AG04450 (cell line): ENCODE results near the gene HPD. TPM values are rescaled to one million over a fixed set of nuclear protein-coding genes. Genes with fewer than 3 reads are reported as not detected.
A peak's percentile ranks its signal among the peaks of the same experiment; 100 is the strongest.

Experiments
- CTCF ChIA-PET: fragments of 300-600, 350-600 bp; formaldehyde crosslinking; extraction: SDS; loops from one replicate; lab custom pipeline; 2022; ENCODE audit warnings: antibody characterized with exemption, inconsistent platforms; lab: Charles Lee
- POLR2A ChIA-PET: fragments of 350-600 bp; formaldehyde crosslinking; extraction: SDS; loops from one replicate; lab custom pipeline; 2021; ENCODE audit warnings: antibody characterized with exemption, inconsistent platforms; lab: Yijun Ruan, JAX
- DNase-seq: peaks from one replicate; pipeline ENCODE4 v3.0.0-alpha.2; 2011; ENCODE audit warnings: low read depth, low spot score
- H3K27ac ChIP-seq: one replicate; pipeline ENCODE4 v1.5.1; 2012; ENCODE audit warnings: low read depth, low read length, control low read depth
- H3K27me3 ChIP-seq: one replicate; pipeline ENCODE4 v1.6.0; 2012; ENCODE audit warnings: low read length; ENCODE audit not compliant: control insufficient read depth, insufficient read depth
- H3K4me3 ChIP-seq: 2 replicates; pipeline ENCODE4 v1.5.1; 2011; ENCODE audit warnings: mild to moderate bottlenecking, low read depth, low read length, control low read depth
- H3K9me3 ChIP-seq: 2 replicates; pipeline ENCODE4 v1.5.1; 2012; ENCODE audit warnings: low read length; ENCODE audit not compliant: control insufficient read depth, insufficient read depth
- polyA minus RNA-seq: library from RNA; depleted of rRNA, polyadenylated mRNA; stranded (reverse); fragments of >200 nt; gene quantifications from 2 replicates; pipeline ENCODE4 v1.2.3, GENCODE V29; 2011; rRNA and poly(A)+ RNA removed
- polyA plus RNA-seq: library from polyadenylated mRNA; depleted of rRNA; stranded (reverse); fragments of >200 nt; gene quantifications from 2 replicates; pipeline ENCODE4 v1.2.3, GENCODE V29; 2011; rRNA removed
- TF ChIP-seq, protein P1 (sequence below): IDR thresholded peaks from 2 replicates; pipeline ENCODE4 v1.5.1; 2011; ENCODE audit warnings: low read depth, low read length, control low read depth, inconsistent platforms

The HPD gene
- polyA plus RNA-seq (0.05 TPM in 1 of 2 replicates, not detected in the other), polyA minus RNA-seq (not detected in 2 replicates)

DNA sequence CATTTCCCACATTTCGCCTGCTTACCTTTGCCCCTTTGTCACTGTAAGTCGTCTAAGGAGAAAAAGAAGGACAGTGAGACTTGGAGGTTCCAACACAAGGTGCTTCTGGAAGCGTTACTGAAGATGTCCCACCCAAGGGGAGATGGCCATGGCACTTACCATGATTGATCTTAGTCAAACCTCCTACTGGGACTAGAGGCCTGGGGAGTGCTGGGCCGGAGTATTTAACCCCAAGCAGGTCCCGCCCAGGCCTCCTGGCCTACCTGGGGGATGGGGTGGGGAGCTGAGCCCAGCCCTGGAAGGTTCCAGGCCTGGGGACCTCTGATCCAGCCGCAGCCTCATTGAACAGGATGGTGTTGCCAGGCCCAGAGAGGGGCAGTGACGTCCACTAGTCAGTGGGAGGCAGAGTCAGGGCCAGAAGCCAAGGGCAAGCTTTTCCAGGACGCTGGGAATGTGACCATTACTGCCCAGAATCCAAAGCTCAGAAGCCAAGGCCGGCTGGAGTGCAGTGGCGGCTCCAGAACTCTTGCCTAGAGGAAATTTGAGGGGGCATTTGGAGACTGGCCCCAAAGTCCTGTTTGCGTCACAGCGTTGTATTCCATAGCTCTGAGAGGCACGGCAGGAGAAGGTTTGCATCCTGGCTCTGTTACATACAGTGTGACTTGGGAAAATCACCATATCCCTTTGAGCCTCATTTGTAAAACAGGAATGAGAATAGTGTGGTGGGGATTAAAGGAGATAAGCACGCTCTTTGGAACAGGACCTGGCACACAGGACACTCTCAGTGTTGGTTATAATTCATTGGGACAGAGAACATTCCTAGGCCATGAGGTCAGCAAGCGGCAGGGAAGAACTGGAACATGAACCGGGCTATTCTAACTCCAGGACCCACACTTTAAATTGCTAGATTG is at the start of gene HPD:
TSS of gene HPD (minus strand) at position 198 of the 911 bp plus-strand sequence. CDS start at position 162, 36 bp downstream.
- Histone ChIP-seq H3K9me3 (no peaks in the 10 kb centered on the region), H3K27ac (peak within 1 kb of the TSS; percentile 25), H3K27me3 (no peaks in the 10 kb centered on the region), H3K4me3 (no peak within 1 kb of the TSS)
- ChIA-PET POLR2A (interaction anchor here (0.7 to 1.0 kb wide), 2 partner anchors 14 to 30 kb away, joined by 3 to 4 read pairs; partner anchors contain the start of gene PSMD9), CTCF (interaction anchor here (0.6 to 1.6 kb wide), 3 partner anchors 30 to 416 kb away, joined by 3 to 7 read pairs (median 4); partner anchors contain the start of gene PSMD9)
- TF ChIP-seq, protein P1, sequence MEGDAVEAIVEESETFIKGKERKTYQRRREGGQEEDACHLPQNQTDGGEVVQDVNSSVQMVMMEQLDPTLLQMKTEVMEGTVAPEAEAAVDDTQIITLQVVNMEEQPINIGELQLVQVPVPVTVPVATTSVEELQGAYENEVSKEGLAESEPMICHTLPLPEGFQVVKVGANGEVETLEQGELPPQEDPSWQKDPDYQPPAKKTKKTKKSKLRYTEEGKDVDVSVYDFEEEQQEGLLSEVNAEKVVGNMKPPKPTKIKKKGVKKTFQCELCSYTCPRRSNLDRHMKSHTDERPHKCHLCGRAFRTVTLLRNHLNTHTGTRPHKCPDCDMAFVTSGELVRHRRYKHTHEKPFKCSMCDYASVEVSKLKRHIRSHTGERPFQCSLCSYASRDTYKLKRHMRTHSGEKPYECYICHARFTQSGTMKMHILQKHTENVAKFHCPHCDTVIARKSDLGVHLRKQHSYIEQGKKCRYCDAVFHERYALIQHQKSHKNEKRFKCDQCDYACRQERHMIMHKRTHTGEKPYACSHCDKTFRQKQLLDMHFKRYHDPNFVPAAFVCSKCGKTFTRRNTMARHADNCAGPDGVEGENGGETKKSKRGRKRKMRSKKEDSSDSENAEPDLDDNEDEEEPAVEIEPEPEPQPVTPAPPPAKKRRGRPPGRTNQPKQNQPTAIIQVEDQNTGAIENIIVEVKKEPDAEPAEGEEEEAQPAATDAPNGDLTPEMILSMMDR, result no peak
- DNase-seq, result peak; percentile 41

DNA sequence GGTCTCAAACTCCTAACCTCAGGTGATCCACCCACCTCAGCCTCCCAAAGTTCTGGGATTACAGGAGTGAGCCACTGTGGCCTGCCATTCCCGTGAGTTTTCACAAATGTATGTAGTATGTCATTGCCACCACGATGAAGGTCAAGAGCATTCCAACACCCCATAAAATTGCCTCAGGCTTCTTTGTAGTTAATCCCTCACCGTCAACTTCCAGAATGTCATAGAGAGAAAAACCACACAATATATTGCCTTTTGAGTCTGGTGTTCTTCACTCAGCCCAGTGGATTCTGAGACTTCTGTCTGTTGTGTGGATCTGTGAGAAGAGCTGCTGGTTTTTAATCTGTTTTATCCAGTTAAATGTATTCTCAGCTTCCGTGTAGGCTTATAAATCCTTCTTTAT is 47.1 kb upstream of the HPD start:
- Histone ChIP-seq H3K4me3 (no peak overlapping the region), H3K27ac (no peak overlapping the region), H3K27me3 (no peaks in the 10 kb centered on the region), H3K9me3 (no peaks in the 10 kb centered on the region)
- TF ChIP-seq, protein P1, result no peak
- no peak for DNase-seq
- POLR2A ChIA-PET, result no interaction called here
- CTCF ChIA-PET, result no interaction called here

DNA sequence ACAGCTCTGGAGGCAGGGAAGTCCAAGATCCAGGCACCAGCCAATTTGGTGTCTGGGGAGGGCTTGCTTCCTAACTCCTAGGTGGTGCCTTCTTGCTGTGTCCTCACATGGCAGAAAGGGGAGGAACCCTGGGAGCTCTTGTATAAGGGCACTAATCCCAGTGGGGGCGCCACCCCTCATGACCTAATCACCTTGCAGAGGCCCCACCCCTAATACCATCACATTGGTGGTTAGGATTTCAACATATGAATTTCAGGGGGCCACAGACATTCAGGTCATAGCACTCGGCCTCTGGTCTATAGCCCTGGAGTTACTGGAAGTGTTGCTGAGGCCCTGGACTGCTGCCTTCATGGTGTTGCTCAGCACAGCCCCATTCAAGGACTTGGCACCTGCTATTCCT is 44.5 kb upstream of the HPD start:
- POLR2A ChIA-PET, result no interaction called here
- Histone ChIP-seq H3K27me3 (no peaks in the 10 kb centered on the region), H3K9me3 (no peaks in the 10 kb centered on the region), H3K4me3 (no peak overlapping the region), H3K27ac (no peak overlapping the region)
- TF ChIP-seq, protein P1, result no peak
- no peak for DNase-seq
- CTCF ChIA-PET, result interaction anchor here (2.3 kb wide), 1 partner anchor 109 kb away, joined by 7 read pairs; the partner anchor contains the start of gene RHOF

DNA sequence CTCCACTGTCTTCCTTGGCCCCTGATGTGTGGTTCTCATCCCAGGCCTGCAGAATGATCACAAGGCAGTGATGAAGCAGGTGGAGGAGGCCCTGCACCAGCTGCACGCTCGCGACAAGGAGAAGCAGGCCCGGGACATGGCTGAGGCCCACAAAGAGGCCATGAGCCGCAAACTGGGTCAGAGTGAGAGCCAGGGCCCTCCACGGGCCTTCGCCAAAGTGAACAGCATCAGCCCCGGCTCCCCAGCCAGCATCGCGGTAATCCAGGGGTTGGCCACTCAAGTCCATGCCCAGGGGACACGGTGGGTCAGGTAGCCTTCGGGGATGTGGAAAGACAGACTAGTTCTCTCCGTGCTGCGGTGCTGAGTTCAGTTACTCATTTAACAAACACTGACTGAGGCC is 40.9 kb upstream of the HPD start:
- ChIA-PET POLR2A (interaction anchor here (0.5 kb wide), 1 partner anchor 116 kb away, joined by 6 read pairs; no protein-coding TSS in a partner anchor), CTCF (no interaction called here)
- H3K9me3 ChIP-seq, result no peaks in the 10 kb centered on the region
- no peak for DNase-seq
- no peaks in the 10 kb centered on the region for H3K27me3 ChIP-seq
- TF ChIP-seq, protein P1, result no peak
- H3K4me3 ChIP-seq, result no peak overlapping the region
- peak overlapping the region; percentile 39 for H3K27ac ChIP-seq
